Immature natural killer cell (primary cell): ENCODE data around the gene FLVCR2. TPM values are rescaled to one million over a fixed set of nuclear protein-coding genes. Genes with fewer than 3 reads are reported as not detected.

Experiments used
- DNase-seq, 3 donors: peaks; one replicate each; pipeline ENCODE4 v3.0.0; 2022; ENCODE audit warnings: mixed read lengths in 1 of 3
- H3K27ac Mint-ChIP-seq, 6 donors: one replicate each; pipeline ENCODE4 v1.8.0; 2020; ENCODE audit warnings: mixed read lengths in 6 of 6, mild to moderate bottlenecking in 5 of 6, inconsistent platforms in 4 of 6, moderate library complexity in 3 of 6
- H3K27me3 Mint-ChIP-seq, 3 donors: one replicate each; pipeline ENCODE4 v1.8.0; 2020 to 2021; ENCODE audit warnings: low read depth in 3 of 3, mild to moderate bottlenecking in 3 of 3, mixed read lengths in 3 of 3, moderate library complexity in 3 of 3, inconsistent platforms in 1 of 3
- H3K36me3 Mint-ChIP-seq, 3 donors: one replicate each; pipeline ENCODE4 v1.8.0; 2020; ENCODE audit warnings: mixed read lengths in 3 of 3, inconsistent platforms in 2 of 3, mild to moderate bottlenecking in 2 of 3
- H3K4me1 Mint-ChIP-seq, 2 donors: one replicate each; pipeline ENCODE4 v1.8.0; 2020; ENCODE audit warnings: inconsistent platforms in 2 of 2, mild to moderate bottlenecking in 2 of 2, mixed read lengths in 2 of 2, moderate library complexity in 1 of 2
- H3K4me3 Mint-ChIP-seq, 5 donors: one replicate each; pipeline ENCODE4 v1.8.0; 2020; ENCODE audit warnings: mild to moderate bottlenecking in 5 of 5, mixed read lengths in 5 of 5, inconsistent platforms in 3 of 5, moderate library complexity in 3 of 5
- H3K9me3 Mint-ChIP-seq, 6 donors: one replicate each; pipeline ENCODE4 v1.8.0; 2020; ENCODE audit warnings: mild to moderate bottlenecking in 6 of 6, mixed read lengths in 6 of 6, inconsistent platforms in 4 of 6, moderate library complexity in 3 of 6
- polyA plus RNA-seq, 3 donors: library from polyadenylated mRNA; unstranded; fragments of 300-500 nt; fragmentation: Illumina TruSeq; gene quantifications; one replicate each; pipeline ENCODE4 v1.2.3, GENCODE V29; 2021

FLVCR2 gene
- polyA plus RNA-seq, 3 donors from 2014 or later = 0.24 to 1.4 TPM; not detected in 1

- no peak overlapping the region for H3K27ac Mint-ChIP-seq
- no peaks in the 10 kb centered on the region for H3K4me1 Mint-ChIP-seq
- H3K36me3 Mint-ChIP-seq = no peaks in the 10 kb centered on the region
Observed at GRCh38 chr14:75609116-75609515, 30.7 kb downstream of the FLVCR2 start.

GRCh38 chr14:75609606-75610475 is 31.4 kb downstream of the FLVCR2 start:
- H3K27ac Mint-ChIP-seq = no peak overlapping the region
- H3K4me1 Mint-ChIP-seq = no peaks in the 10 kb centered on the region
- H3K36me3 Mint-ChIP-seq = no peaks in the 10 kb centered on the region
- H3K9me3 Mint-ChIP-seq = no peaks in the 10 kb centered on the region
- H3K27me3 Mint-ChIP-seq = peaks cover 2 to 6% (median 3%) of the 10 kb centered on the region in 3 donors
- DNase-seq = no peak
- H3K4me3 Mint-ChIP-seq = no peak overlapping the region

More at GRCh38 chr14:75609116-75609515, 30.7 kb downstream of the FLVCR2 start:
- Mint-ChIP-seq H3K27me3 (peaks cover 2 to 4% (median 3%) of the 10 kb centered on the region in 3 donors), H3K4me3 (no peak overlapping the region), H3K9me3 (no peaks in the 10 kb centered on the region)
- DNase-seq = no peak

- DNase-seq = no peak
- H3K36me3 Mint-ChIP-seq = no peaks in the 10 kb centered on the region
- H3K27me3 Mint-ChIP-seq = peaks cover 0 to 6% (median 3%) of the 10 kb centered on the region in 3 donors
- H3K9me3 Mint-ChIP-seq = no peaks in the 10 kb centered on the region
- no peak overlapping the region for H3K4me3 Mint-ChIP-seq
- H3K4me1 Mint-ChIP-seq = no peaks in the 10 kb centered on the region
- no peak overlapping the region for H3K27ac Mint-ChIP-seq
Observed at GRCh38 chr14:75610834-75611233, 32.4 kb downstream of the FLVCR2 start.

GRCh38 chr14:75612157-75612556 is 33.7 kb downstream of the FLVCR2 start:
- no peaks in the 10 kb centered on the region for H3K36me3 Mint-ChIP-seq
- no peaks in the 10 kb centered on the region for H3K4me1 Mint-ChIP-seq
- no peak overlapping the region for H3K4me3 Mint-ChIP-seq
- peaks cover 0 to 8% (median 3%) of the 10 kb centered on the region in 3 donors for H3K27me3 Mint-ChIP-seq
- H3K9me3 Mint-ChIP-seq = no peaks in the 10 kb centered on the region
- no peak overlapping the region for H3K27ac Mint-ChIP-seq
- no peak for DNase-seq

- peaks cover 0 to 8% (median 0%) of the 10 kb centered on the region in 3 donors for H3K27me3 Mint-ChIP-seq
- no peaks in the 10 kb centered on the region for H3K36me3 Mint-ChIP-seq
- H3K9me3 Mint-ChIP-seq = no peaks in the 10 kb centered on the region
- H3K27ac Mint-ChIP-seq = no peak overlapping the region
- no peak for DNase-seq
- no peak overlapping the region for H3K4me3 Mint-ChIP-seq
- no peaks in the 10 kb centered on the region for H3K4me1 Mint-ChIP-seq
Observed at GRCh38 chr14:75614179-75614578, 35.8 kb downstream of the FLVCR2 start.

- Mint-ChIP-seq H3K4me1 (no peaks in the 10 kb centered on the region), H3K27ac (no peak overlapping the region), H3K36me3 (no peaks in the 10 kb centered on the region), H3K4me3 (no peak overlapping the region), H3K27me3 (peaks cover 0 to 8% (median 4%) of the 10 kb centered on the region in 3 donors), H3K9me3 (no peaks in the 10 kb centered on the region)
- peak in 1 of 3 donors; percentile 1 for DNase-seq
Observed at GRCh38 chr14:75615200-75615599, 36.8 kb downstream of the FLVCR2 start.

GRCh38 chr14:75619548-75619947 is 41.1 kb downstream of the FLVCR2 start:
- Mint-ChIP-seq H3K9me3 (no peaks in the 10 kb centered on the region), H3K36me3 (peaks cover 0 to 3% (median 0%) of the 10 kb centered on the region in 3 donors), H3K4me3 (no peak overlapping the region), H3K4me1 (no peaks in the 10 kb centered on the region), H3K27ac (no peak overlapping the region), H3K27me3 (peaks cover 0 to 8% (median 4%) of the 10 kb centered on the region in 3 donors)
- DNase-seq = no peak

- no peak overlapping the region for H3K4me3 Mint-ChIP-seq
- H3K27ac Mint-ChIP-seq = no peak overlapping the region
- H3K9me3 Mint-ChIP-seq = no peaks in the 10 kb centered on the region
- no peak for DNase-seq
- no peaks in the 10 kb centered on the region for H3K4me1 Mint-ChIP-seq
- H3K36me3 Mint-ChIP-seq = peaks cover 0 to 11% (median 0%) of the 10 kb centered on the region in 3 donors
- H3K27me3 Mint-ChIP-seq = peaks cover 2 to 3% (median 2%) of the 10 kb centered on the region in 3 donors
Observed at GRCh38 chr14:75625034-75625433, 46.6 kb downstream of the FLVCR2 start.

- no peaks in the 10 kb centered on the region for H3K9me3 Mint-ChIP-seq
- peaks cover 0 to 11% (median 0%) of the 10 kb centered on the region in 3 donors for H3K36me3 Mint-ChIP-seq
- H3K27me3 Mint-ChIP-seq = peaks cover 2 to 3% (median 2%) of the 10 kb centered on the region in 3 donors
- no peak overlapping the region for H3K4me3 Mint-ChIP-seq
- no peak overlapping the region for H3K27ac Mint-ChIP-seq
- DNase-seq = no peak
- H3K4me1 Mint-ChIP-seq = no peaks in the 10 kb centered on the region
Observed at GRCh38 chr14:75626396-75626795, 48.0 kb downstream of the FLVCR2 start.

GRCh38 chr14:75626863-75627262 is 48.4 kb downstream of the FLVCR2 start:
- Mint-ChIP-seq H3K27me3 (peaks cover 2 to 3% (median 2%) of the 10 kb centered on the region in 3 donors), H3K27ac (no peak overlapping the region), H3K4me1 (no peaks in the 10 kb centered on the region), H3K4me3 (no peak overlapping the region), H3K36me3 (peaks cover 0 to 11% (median 0%) of the 10 kb centered on the region in 3 donors), H3K9me3 (no peaks in the 10 kb centered on the region)
- DNase-seq = no peak

GRCh38 chr14:75627406-75627805 is 49.0 kb downstream of the FLVCR2 start:
- Mint-ChIP-seq H3K9me3 (no peaks in the 10 kb centered on the region), H3K27ac (no peak overlapping the region), H3K4me1 (no peaks in the 10 kb centered on the region), H3K27me3 (peaks cover 2 to 3% (median 2%) of the 10 kb centered on the region in 3 donors), H3K36me3 (peaks cover 0 to 11% (median 0%) of the 10 kb centered on the region in 3 donors), H3K4me3 (no peak overlapping the region)
- DNase-seq = no peak

GRCh38 chr14:75628816-75629215 is 50.4 kb downstream of the FLVCR2 start:
- Mint-ChIP-seq H3K36me3 (peaks cover 0 to 8% (median 0%) of the 10 kb centered on the region in 3 donors), H3K27me3 (peaks cover 0 to 2% (median 2%) of the 10 kb centered on the region in 3 donors), H3K27ac (no peak overlapping the region), H3K4me1 (no peaks in the 10 kb centered on the region), H3K9me3 (no peaks in the 10 kb centered on the region), H3K4me3 (no peak overlapping the region)
- DNase-seq = no peak

- no peaks in the 10 kb centered on the region for H3K4me1 Mint-ChIP-seq
- no peak overlapping the region for H3K4me3 Mint-ChIP-seq
- no peak for DNase-seq
- no peaks in the 10 kb centered on the region for H3K9me3 Mint-ChIP-seq
- H3K27ac Mint-ChIP-seq = no peak overlapping the region
- peaks cover 0 to 2% (median 0%) of the 10 kb centered on the region in 3 donors for H3K27me3 Mint-ChIP-seq
- peaks cover 0 to 8% (median 7%) of the 10 kb centered on the region in 3 donors for H3K36me3 Mint-ChIP-seq
Observed at GRCh38 chr14:75630695-75631452, 52.5 kb downstream of the FLVCR2 start.

GRCh38 chr14:75631453-75631831 is 53.0 kb downstream of the FLVCR2 start:
- Mint-ChIP-seq H3K27me3 (peaks cover 0 to 2% (median 0%) of the 10 kb centered on the region in 3 donors), H3K27ac (no peak overlapping the region), H3K4me1 (no peaks in the 10 kb centered on the region), H3K9me3 (no peaks in the 10 kb centered on the region), H3K36me3 (peaks cover 0 to 7% (median 5%) of the 10 kb centered on the region in 3 donors), H3K4me3 (no peak overlapping the region)
- DNase-seq = no peak
